H54 (cell line): ENCODE measurements around the gene RAB27B.

ENCODE experiments used
- DNase-seq: peaks from one replicate; pipeline ENCODE4 v3.0.0; 2011; ENCODE audit warnings: low spot score, mixed read lengths; ENCODE audit not compliant: insufficient read length
- FAIRE-seq: peaks from 3 replicates; lab custom pipeline; 2011; peaks lifted over from hg19 to GRCh38; lab: Jason Lieb, UNC
- POLR2A ChIP-seq: IDR thresholded peaks from 2 replicates; pipeline ENCODE4 v1.6.1; 2011; ENCODE audit warnings: low read depth, mild to moderate bottlenecking, low read length

RAB27B gene

DNA sequence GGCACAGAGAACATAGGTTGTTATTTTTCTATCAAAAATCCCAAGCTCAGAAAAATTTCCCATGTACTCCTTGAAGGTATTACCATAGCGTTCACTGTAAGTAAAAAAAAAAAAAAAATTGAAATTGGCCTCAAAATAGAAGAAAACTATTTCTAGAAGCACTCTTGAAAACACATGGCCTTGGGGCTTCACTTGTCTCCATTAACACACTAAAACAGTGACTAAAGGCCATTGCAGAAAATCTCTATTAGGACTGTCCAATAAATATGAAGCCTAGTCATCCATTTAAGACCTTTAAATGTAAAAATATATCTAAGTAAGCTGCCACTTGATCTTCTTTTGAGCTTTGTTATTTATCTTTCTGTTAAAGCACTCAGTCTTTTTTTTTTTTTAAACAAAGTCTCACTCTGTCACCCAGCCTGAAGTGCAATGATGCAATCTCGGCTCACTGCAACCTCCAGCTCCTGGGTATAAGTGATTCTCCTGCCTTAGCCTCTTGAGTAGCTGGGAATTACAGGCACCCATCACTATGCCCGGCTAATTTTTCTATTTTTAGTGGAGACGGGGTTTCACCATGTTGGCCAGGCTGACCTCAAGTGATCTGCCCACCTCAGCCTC, 95.2 kb downstream of the RAB27B start:
- FAIRE-seq, result no peak
- no peak for DNase-seq
- no peak for TF ChIP-seq POLR2A

DNA sequence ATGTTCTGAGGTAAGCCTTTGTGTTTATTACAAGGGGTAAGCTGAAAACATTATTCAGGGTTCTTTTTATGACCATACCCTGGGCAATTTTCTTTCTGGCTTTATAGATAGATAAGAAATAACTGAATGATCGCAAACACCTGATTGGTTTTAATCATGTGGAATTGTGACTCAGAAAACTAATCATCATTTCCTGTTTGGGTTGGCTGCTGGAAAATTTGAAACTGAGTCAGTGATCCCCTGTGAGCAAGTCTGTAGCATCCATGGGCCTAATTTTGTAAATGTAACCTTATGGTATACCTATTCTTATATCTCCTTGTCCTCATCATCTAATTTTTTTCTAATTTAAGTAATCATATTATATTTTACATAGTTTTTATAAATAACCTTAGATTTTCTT, 96.7 kb downstream of the RAB27B start:
- no peak for TF ChIP-seq POLR2A
- FAIRE-seq, result no peak
- no peak for DNase-seq

DNA sequence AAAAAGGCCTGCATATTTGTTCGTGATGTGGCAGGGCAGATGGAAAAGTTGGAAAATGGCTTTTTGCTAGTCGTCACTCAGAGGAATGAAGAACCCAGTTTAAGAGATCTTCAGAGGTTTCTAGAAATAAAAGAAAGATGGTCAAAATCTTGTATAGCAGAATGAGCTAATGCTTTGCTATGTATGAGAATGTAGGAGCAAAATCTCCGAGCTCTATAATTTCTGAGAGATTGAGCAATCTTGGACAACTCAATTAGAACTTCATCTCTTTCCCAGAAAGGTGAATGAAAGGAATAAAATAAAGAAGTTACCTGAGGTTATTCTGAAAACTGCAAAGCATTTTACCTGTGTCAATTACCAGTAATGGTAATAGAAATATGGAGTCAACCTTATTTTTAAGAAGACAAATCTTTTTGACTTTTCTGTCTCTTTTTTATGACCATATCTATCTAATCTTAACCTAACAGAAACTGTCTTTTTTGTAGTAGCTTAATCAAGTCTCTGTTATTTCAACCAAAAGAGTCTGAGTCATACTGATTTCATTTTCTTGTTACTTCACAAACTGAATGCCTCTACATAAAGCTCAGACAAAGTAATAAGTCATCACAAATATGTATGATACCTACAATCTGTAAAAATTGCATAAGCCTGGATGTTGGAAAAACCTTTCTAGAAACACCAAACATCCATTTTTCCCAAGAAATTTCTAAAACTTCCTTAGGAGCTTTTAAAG, 98.5 kb downstream of the RAB27B start:
- FAIRE-seq (no peak), DNase-seq (no peak)
- TF ChIP-seq POLR2A, result no peak

DNA sequence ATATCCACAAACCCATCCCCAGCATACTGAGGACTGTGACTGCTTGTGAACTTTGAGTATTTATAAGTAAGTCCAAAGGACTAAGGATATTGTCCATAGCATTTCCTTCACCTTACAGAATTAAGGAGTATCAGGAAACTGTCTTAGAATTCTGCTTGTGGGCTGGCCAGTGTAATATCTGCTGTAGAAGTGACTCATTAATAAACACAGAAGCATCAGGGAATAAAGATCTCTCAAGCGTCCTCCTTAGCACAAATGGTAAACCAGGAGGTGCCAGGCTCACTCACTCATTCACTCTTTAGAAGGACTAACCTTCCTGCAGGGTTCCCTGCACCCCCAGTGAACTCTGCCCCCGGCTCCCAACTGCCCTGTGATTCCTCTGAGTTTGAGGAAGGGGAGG, 100.0 kb downstream of the RAB27B start:
- FAIRE-seq, result no peak
- TF ChIP-seq POLR2A, result no peak
- DNase-seq, result no peak

DNA sequence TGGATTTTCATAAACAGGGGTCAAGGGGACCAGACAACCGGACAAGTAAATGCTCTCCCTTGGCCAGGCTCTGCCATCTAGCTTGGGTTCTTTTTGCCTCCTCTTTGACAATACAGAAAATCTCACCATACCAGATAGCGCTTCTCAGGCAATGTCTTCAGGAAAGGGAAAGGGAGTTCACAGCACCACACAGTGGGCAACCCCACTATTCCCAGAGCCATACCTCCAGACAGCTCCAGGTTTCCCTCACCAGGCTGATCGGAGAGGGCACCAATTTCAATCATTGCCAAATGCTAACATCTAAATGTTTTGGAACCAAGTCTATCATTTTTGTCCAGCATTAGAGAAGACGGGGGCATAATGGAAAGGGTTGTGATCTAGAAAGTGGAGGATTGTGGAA, 102.9 kb downstream of the RAB27B start:
- TF ChIP-seq POLR2A, result no peak
- FAIRE-seq, result no peak

DNA sequence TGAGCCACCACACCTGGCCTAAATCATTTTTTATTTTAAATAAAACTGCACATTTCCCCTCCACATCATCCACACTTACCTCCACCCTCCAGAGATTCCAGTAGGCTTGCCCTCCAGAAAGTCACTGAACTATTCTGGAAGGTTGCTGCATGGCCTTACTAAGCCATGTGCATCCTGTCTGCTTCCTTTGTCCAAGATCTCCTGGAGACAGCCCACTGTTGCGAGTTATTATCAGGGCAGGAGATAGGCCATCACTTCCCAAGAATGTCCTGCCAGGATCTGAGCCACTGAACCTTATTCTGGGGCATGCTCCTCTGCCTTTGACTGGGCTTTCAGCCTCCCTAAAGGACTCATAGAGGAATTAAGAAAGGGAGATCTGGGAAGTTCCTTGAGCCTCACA, 104.2 kb downstream of the RAB27B start:
- FAIRE-seq (no peak), DNase-seq (no peak)
- no peak for TF ChIP-seq POLR2A

More for the DNA sequence above, 102.9 kb downstream of the RAB27B start:
- no peak for DNase-seq

DNA sequence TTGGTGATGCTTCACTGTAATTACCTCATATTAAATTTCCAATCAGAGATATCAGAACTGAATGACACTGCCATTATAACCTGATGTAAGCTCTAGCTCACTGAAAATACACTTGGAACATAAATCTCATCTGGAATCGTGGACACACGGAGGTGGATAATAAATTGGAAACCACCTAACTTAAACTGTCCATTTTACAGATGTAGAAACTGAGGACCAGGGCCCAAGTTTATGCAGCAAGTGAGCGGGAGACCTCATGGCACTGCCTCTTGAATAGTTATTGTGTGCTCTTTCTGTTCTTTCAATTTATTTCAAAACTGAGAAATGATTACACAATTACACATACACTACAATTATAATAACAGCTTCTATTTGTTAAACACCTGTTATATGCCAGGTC, 110.2 kb downstream of the RAB27B start:
- no peak for TF ChIP-seq POLR2A
- FAIRE-seq (no peak), DNase-seq (no peak)

DNA sequence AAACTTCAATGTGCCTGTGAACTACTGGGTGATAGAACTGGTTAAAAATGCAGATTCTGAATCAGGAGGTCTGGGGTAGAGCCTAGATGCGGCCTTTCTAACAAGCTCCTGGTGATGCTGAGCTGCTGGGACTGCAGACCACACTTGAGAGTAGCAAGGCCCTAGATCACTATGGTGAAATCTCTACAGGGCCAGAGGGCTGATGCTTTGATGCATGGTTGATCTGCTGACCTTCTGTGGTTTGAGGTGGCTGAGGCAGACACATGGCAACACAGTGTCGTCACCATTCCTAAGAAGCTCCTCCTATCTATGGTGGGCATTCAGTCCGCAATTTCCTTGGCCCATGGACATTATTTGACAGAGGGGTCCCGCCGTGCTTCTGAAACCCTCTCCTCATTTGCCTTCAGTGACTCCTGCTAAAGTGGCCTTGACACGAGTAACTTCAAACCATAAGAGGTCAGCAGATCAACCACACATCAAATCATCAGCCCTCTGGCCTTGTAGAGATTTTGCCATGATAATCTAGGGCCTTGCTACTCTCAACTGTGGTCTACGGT, 111.2 kb downstream of the RAB27B start:
- DNase-seq, result no peak
- TF ChIP-seq POLR2A, result no peak
- FAIRE-seq, result no peak

DNA sequence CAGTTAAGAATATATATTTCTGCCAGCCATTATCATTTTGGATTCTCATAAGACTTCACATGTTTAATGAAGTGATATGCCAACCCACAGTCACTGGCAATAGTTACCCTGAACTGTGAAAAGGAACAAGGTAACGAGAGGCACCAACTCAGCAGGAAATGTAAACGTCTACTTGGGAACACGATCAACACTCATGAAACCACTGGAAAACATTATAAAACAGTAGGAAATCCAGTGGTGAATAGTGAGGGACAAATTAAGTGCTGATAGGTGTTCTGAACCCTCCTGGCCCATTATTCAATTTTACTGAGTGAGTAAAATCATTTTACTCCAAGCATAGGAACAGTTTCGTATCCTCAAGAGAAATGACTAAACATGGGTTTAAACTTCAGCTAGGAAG, 113.9 kb downstream of the RAB27B start:
- TF ChIP-seq POLR2A, result no peak

DNA sequence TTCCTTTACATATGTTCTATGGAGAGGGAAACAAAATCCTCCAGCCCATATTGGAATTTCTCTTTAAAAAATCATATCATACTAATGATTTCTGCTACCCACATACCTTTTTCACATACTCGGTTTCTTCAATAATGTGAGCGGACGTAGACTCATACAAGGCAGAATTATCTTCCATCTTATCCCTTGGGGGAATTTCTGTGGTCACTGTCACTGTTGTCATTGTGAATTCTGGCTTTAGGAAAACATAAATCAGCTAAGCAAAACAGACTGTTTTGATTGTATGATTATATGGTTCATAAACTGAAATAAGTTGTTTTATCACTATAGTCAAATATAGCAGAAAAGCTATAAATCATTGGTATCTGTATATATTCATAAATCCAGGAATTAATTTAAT, 114.3 kb downstream of the RAB27B start:
- no peak for TF ChIP-seq POLR2A
- DNase-seq (no peak), FAIRE-seq (no peak)

More for the DNA sequence above, 113.9 kb downstream of the RAB27B start:
- DNase-seq (no peak), FAIRE-seq (no peak)
